T-helper 1 cell treated with Interleukin-12 subunit alpha and Interleukin-12 subunit beta and Interleukin-4 antibody, amounts not matched to agents 30 ng/mL and 1 ng/mL, for 36 hours (primary cell): Measurements from ENCODE around the gene GLIPR1L2. TPM values are rescaled to one million over a fixed set of nuclear protein-coding genes. Genes with fewer than 3 reads are reported as not detected.
"Not testable (repeated sequence)": the region's sequence is repeated elsewhere in the genome, so short reads cannot be mapped to it uniquely, and the experiment has no call there.

Source experiments
- intact Hi-C: fragments of 100-400 bp; cut with micrococcal nuclease; formaldehyde crosslinking; loops from one replicate; pipeline ENCODE4 v1.15.1; 2024
- total RNA-seq: library from RNA; stranded (reverse); gene quantifications from 2 replicates; pipeline ENCODE4 v1.2.3, GENCODE V29; 2022

Gene GLIPR1L2
- total RNA-seq, 1 donor from 2014 or later = not detected

GRCh38 chr12:75428767-75429166 lies 37.9 kb downstream of the GLIPR1L2 start:
- intact Hi-C loops = no loop called here

- intact Hi-C loops = no loop called here
These were observed 42.0 kb downstream of the GLIPR1L2 start for GRCh38 chr12:75432924-75433323.

GRCh38 chr12:75437564-75437963 lies 46.7 kb downstream of the GLIPR1L2 start:
- intact Hi-C loops = loop anchor here (1.0 to 5.0 kb wide), 3 partner anchors 43 to 600 kb away; partner anchors contain the start of gene GLIPR1

- intact Hi-C loops = loop anchor here (5.0 kb wide), 1 partner anchor 599 kb away; no protein-coding TSS in a partner anchor
These were observed 47.3 kb downstream of the GLIPR1L2 start for GRCh38 chr12:75438059-75438754.

- intact Hi-C loops = loop anchor here (5.0 kb wide), 1 partner anchor 598 kb away; no protein-coding TSS in a partner anchor
These were observed 48.2 kb downstream of the GLIPR1L2 start for GRCh38 chr12:75439048-75439447.

GRCh38 chr12:75439930-75440329 lies 49.0 kb downstream of the GLIPR1L2 start:
- intact Hi-C loops = loop anchor here (5.0 kb wide), 1 partner anchor 597 kb away; no protein-coding TSS in a partner anchor

GRCh38 chr12:75441687-75442449 lies 51.0 kb downstream of the GLIPR1L2 start:
- intact Hi-C loops = not testable (repeated sequence)

GRCh38 chr12:75442454-75442853 lies 51.6 kb downstream of the GLIPR1L2 start:
- intact Hi-C loops = not testable (repeated sequence)

GRCh38 chr12:75443709-75444108 lies 52.8 kb downstream of the GLIPR1L2 start:
- intact Hi-C loops = no loop called here

GRCh38 chr12:75444429-75445136 lies 53.7 kb downstream of the GLIPR1L2 start:
- intact Hi-C loops = no loop called here

GRCh38 chr12:75445137-75445507 lies 54.2 kb downstream of the GLIPR1L2 start:
- intact Hi-C loops = not testable (repeated sequence)

GRCh38 chr12:75446857-75447256 lies 56.0 kb downstream of the GLIPR1L2 start:
- intact Hi-C loops = no loop called here

- intact Hi-C loops = no loop called here
These were observed 57.0 kb downstream of the GLIPR1L2 start for GRCh38 chr12:75447691-75448393.

GRCh38 chr12:75452675-75453330 lies 61.9 kb downstream of the GLIPR1L2 start:
- intact Hi-C loops = no loop called here

- intact Hi-C loops = no loop called here
These were observed 65.0 kb downstream of the GLIPR1L2 start for GRCh38 chr12:75455839-75456238.

- intact Hi-C loops = loop anchor here (1.0 kb wide), 1 partner anchor 21 kb away; no protein-coding TSS in a partner anchor
These were observed 66.3 kb downstream of the GLIPR1L2 start for GRCh38 chr12:75457191-75457590.

GRCh38 chr12:75457866-75458265 lies 67.0 kb downstream of the GLIPR1L2 start:
- intact Hi-C loops = loop anchor here (1.0 kb wide), 1 partner anchor 20 kb away; no protein-coding TSS in a partner anchor

GRCh38 chr12:75459755-75460154 lies 68.9 kb downstream of the GLIPR1L2 start:
- intact Hi-C loops = no loop called here

- intact Hi-C loops = no loop called here
These were observed 69.3 kb downstream of the GLIPR1L2 start for GRCh38 chr12:75460204-75460603.
